Measurements from ENCODE around the gene APEH. TPM values are rescaled to one million over a fixed set of nuclear protein-coding genes. Genes with fewer than 3 reads are reported as not detected.

Gene APEH
- total and polyA plus RNA-seq, 2 of the 13 experiments (the other 11 are each of a cell fraction or from before 2014, with no cell fraction given): 116 to 130 TPM

GRCh38 chr3:49689046-49689907, 15.1 kb downstream of the APEH start, which contains the start of the genes MST1 and RNF123 (continued):
- TF ChIP-seq ETS1 (CRISPR knock-in tag; IDR thresholded peaks at IDR 0.05) (peak; percentile 20; the same call in 1 of the 2 replicates), ZNF30 (CRISPR knock-in tag; IDR thresholded peaks at IDR 0.05) (no peak; the same call in 1 of the 2 replicates), ATF7 (IDR thresholded peaks at IDR 0.05) (no peak), ATF7 (CRISPR knock-in tag; IDR thresholded peaks at IDR 0.05) (0 out of 2 replicates have a peak, but pooled peaks have one; percentile 22), ZNF552 (CRISPR knock-in tag; IDR thresholded peaks at IDR 0.05; ENCODE audit: borderline replicate concordance) (peak; percentile 26; the same call in 1 of the 2 replicates), ZBTB25 (CRISPR knock-in tag; IDR thresholded peaks at IDR 0.05) (peak; percentile 1; the same call in 1 of the 2 replicates), ZNF335 (CRISPR knock-in tag; IDR thresholded peaks at IDR 0.05) (peak; percentile 63; the same call in 1 of the 2 replicates), ZNF770 (CRISPR knock-in tag; IDR thresholded peaks at IDR 0.05) (peak; percentile 70; the same call in 1 of the 2 replicates), ARID5B (CRISPR knock-in tag; IDR thresholded peaks at IDR 0.05) (no peak), CHCHD3 (CRISPR knock-in tag; IDR thresholded peaks at IDR 0.05) (no peak), TCF7 (IDR thresholded peaks at IDR 0.05; ENCODE audit: low read depth) (no peak), ZNF121 (CRISPR knock-in tag; IDR thresholded peaks at IDR 0.05) (no peak), ZNF546 (CRISPR knock-in tag; conservative IDR thresholded peaks at IDR 0.05) (0 out of 2 replicates have a peak, but pooled peaks have one; percentile 55), TCF7L2 (IDR thresholded peaks at IDR 0.05; ENCODE audit: low read depth, low read length) (no peak)
- TF ChIP-seq, protein P1, sequence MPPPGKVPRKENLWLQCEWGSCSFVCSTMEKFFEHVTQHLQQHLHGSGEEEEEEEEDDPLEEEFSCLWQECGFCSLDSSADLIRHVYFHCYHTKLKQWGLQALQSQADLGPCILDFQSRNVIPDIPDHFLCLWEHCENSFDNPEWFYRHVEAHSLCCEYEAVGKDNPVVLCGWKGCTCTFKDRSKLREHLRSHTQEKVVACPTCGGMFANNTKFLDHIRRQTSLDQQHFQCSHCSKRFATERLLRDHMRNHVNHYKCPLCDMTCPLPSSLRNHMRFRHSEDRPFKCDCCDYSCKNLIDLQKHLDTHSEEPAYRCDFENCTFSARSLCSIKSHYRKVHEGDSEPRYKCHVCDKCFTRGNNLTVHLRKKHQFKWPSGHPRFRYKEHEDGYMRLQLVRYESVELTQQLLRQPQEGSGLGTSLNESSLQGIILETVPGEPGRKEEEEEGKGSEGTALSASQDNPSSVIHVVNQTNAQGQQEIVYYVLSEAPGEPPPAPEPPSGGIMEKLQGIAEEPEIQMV (CRISPR knock-in tag; IDR thresholded peaks at IDR 0.05; ENCODE audit: low read depth): peak; percentile 97
- TF ChIP-seq, protein P2, sequence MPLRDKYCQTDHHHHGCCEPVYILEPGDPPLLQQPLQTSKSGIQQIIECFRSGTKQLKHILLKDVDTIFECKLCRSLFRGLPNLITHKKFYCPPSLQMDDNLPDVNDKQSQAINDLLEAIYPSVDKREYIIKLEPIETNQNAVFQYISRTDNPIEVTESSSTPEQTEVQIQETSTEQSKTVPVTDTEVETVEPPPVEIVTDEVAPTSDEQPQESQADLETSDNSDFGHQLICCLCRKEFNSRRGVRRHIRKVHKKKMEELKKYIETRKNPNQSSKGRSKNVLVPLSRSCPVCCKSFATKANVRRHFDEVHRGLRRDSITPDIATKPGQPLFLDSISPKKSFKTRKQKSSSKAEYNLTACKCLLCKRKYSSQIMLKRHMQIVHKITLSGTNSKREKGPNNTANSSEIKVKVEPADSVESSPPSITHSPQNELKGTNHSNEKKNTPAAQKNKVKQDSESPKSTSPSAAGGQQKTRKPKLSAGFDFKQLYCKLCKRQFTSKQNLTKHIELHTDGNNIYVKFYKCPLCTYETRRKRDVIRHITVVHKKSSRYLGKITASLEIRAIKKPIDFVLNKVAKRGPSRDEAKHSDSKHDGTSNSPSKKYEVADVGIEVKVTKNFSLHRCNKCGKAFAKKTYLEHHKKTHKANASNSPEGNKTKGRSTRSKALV (CRISPR knock-in tag; IDR thresholded peaks at IDR 0.05): 0 out of 2 replicates have a peak, but pooled peaks have one; percentile 26
